HepG2 (cell line): ENCODE results near the gene ZKSCAN3. TPM values are rescaled to one million over a fixed set of nuclear protein-coding genes. Genes with fewer than 3 reads are reported as not detected.

Source experiments
- ARNTL ChIP-seq: sonication (generic); formaldehyde crosslinking; IDR thresholded peaks from 2 replicates; pipeline ENCODE4 v1.4.0; 2020; ENCODE audit warnings: mild to moderate bottlenecking, missing genetic modification reagents
- IRX3 ChIP-seq: sonication (generic); formaldehyde crosslinking; IDR thresholded peaks from 2 replicates; pipeline ENCODE4 v1.8.1; 2023; ENCODE audit warnings: mild to moderate bottlenecking, low read depth, missing genetic modification reagents, borderline replicate concordance
- KLF16 ChIP-seq, 2 experiments: sonication (generic) in 1 of 2; formaldehyde crosslinking in 1 of 2; IDR thresholded peaks; 2 replicates each; pipeline versions ENCODE4 v1.6.1 to v1.8.0; 2016 to 2023; ENCODE audit warnings: missing genetic modification reagents in 2 of 2, missing compliant biosample characterization in 1 of 2
- MAZ ChIP-seq, 2 experiments: sonication (generic) in 1 of 2; formaldehyde crosslinking in 1 of 2; IDR thresholded peaks; 2 replicates each; pipeline versions ENCODE4 v1.5.0 to v1.6.1; 2012 to 2020; ENCODE audit warnings: low read depth in 2 of 2, mild to moderate bottlenecking in 2 of 2, borderline replicate concordance in 1 of 2, improper control_type of control experiment in 1 of 2, low read length in 1 of 2, missing genetic modification reagents in 1 of 2, moderate library complexity in 1 of 2
- MEF2D ChIP-seq: sonication (generic); formaldehyde crosslinking; IDR thresholded peaks from 2 replicates; pipeline ENCODE4 v1.5.1; 2020; ENCODE audit warnings: mild to moderate bottlenecking, missing genetic modification reagents
- RBAK ChIP-seq: sonication (generic); formaldehyde crosslinking; IDR thresholded peaks from 2 replicates; pipeline ENCODE4 v1.5.1; 2020; ENCODE audit warnings: mild to moderate bottlenecking, missing genetic modification reagents
- ZNF556 ChIP-seq: sonication (generic); formaldehyde crosslinking; IDR thresholded peaks from 2 replicates; pipeline ENCODE4 v1.4.0; 2020; ENCODE audit warnings: mild to moderate bottlenecking, missing genetic modification reagents, borderline replicate concordance
- ZNF652 ChIP-seq: IDR thresholded peaks from 2 replicates; pipeline ENCODE4 v1.6.1; 2016; ENCODE audit warnings: low read depth, borderline replicate concordance
- polyA plus RNA-seq, 8 experiments: library from polyadenylated mRNA; depleted of rRNA in 3 of 8; stranded (reverse) in 7 of 8; unstranded in 1 of 8; fragments of >200 nt; fragmentation: Illumina TruSeq in 4 of 8; extraction: Trizol in 4 of 8; gene quantifications; 2 replicates each; pipeline versions ENCODE4 v1.2.1 to v1.2.3, GENCODE V29; 2011 to 2016; ENCODE audit warnings: low read depth in 4 of 8, missing spikeins in 1 of 8, mixed read lengths in 1 of 8; ENCODE audit not compliant: insufficient read depth in 1 of 8
- total RNA-seq, 5 experiments: library from RNA; depleted of rRNA; stranded (reverse); fragments of >200 nt; fragmentation: Illumina TruSeq; extraction: Trizol; gene quantifications; 2 replicates each; pipeline ENCODE4 v1.2.3, GENCODE V29; 2016; ENCODE audit warnings: low read depth in 1 of 5
- TF ChIP-seq, protein P1 (sequence below): sonication (generic); formaldehyde crosslinking; IDR thresholded peaks from 2 replicates; pipeline ENCODE4 v1.4.0; 2020; ENCODE audit warnings: missing genetic modification reagents, borderline replicate concordance
- TF ChIP-seq, protein P2 (sequence below): sonication (generic); formaldehyde crosslinking; IDR thresholded peaks from 2 replicates; pipeline ENCODE4 v1.4.0; 2020; ENCODE audit warnings: missing genetic modification reagents
- TF ChIP-seq, protein P3 (sequence below): sonication (generic); formaldehyde crosslinking; IDR thresholded peaks from 2 replicates; pipeline ENCODE4 v1.4.0; 2020; ENCODE audit warnings: missing genetic modification reagents
- TF ChIP-seq, protein P4 (sequence below): sonication (generic); formaldehyde crosslinking; IDR thresholded peaks from 2 replicates; pipeline ENCODE4 v1.4.0; 2020; ENCODE audit warnings: low read depth, mild to moderate bottlenecking, missing genetic modification reagents

ZKSCAN3 gene
- total and polyA plus RNA-seq, 2 of the 13 experiments (the other 11 are each of a cell fraction or from before 2014, with no cell fraction given) = 3.3 to 7.4 TPM

GRCh38 chr6:28355743-28356665 is 6.3 kb downstream of the ZKSCAN3 start (continued):
- no peak for TF ChIP-seq IRX3 (CRISPR knock-in tag)
- TF ChIP-seq MAZ (IDR thresholded peaks at IDR 0.05; ENCODE audit: borderline replicate concordance, low read depth, low read length) = no peak
- peak; percentile 58 for TF ChIP-seq MAZ (CRISPR knock-in tag; IDR thresholded peaks at IDR 0.05; ENCODE audit: low read depth)
- TF ChIP-seq ARNTL (CRISPR knock-in tag) = 0 out of 2 replicates have a peak, but pooled peaks have one; percentile 34
- TF ChIP-seq, protein P1, sequence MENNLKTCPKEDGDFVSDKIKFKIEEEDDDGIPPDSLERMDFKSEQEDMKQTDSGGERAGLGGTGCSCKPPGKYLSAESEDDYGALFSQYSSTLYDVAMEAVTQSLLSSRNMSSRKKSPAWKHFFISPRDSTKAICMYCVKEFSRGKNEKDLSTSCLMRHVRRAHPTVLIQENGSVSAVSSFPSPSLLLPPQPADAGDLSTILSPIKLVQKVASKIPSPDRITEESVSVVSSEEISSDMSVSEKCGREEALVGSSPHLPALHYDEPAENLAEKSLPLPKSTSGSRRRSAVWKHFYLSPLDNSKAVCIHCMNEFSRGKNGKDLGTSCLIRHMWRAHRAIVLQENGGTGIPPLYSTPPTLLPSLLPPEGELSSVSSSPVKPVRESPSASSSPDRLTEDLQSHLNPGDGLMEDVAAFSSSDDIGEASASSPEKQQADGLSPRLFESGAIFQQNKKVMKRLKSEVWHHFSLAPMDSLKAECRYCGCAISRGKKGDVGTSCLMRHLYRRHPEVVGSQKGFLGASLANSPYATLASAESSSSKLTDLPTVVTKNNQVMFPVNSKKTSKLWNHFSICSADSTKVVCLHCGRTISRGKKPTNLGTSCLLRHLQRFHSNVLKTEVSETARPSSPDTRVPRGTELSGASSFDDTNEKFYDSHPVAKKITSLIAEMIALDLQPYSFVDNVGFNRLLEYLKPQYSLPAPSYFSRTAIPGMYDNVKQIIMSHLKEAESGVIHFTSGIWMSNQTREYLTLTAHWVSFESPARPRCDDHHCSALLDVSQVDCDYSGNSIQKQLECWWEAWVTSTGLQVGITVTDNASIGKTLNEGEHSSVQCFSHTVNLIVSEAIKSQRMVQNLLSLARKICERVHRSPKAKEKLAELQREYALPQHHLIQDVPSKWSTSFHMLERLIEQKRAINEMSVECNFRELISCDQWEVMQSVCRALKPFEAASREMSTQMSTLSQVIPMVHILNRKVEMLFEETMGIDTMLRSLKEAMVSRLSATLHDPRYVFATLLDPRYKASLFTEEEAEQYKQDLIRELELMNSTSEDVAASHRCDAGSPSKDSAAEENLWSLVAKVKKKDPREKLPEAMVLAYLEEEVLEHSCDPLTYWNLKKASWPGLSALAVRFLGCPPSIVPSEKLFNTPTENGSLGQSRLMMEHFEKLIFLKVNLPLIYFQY (CRISPR knock-in tag) = peak; percentile 70
- TF ChIP-seq, protein P2, sequence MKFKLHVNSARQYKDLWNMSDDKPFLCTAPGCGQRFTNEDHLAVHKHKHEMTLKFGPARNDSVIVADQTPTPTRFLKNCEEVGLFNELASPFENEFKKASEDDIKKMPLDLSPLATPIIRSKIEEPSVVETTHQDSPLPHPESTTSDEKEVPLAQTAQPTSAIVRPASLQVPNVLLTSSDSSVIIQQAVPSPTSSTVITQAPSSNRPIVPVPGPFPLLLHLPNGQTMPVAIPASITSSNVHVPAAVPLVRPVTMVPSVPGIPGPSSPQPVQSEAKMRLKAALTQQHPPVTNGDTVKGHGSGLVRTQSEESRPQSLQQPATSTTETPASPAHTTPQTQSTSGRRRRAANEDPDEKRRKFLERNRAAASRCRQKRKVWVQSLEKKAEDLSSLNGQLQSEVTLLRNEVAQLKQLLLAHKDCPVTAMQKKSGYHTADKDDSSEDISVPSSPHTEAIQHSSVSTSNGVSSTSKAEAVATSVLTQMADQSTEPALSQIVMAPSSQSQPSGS (CRISPR knock-in tag) = peak; percentile 65; the same call in 1 of the 2 replicates
- TF ChIP-seq ZNF652 (CRISPR knock-in tag) = peak; percentile 63; the same call in 1 of the 2 replicates
- TF ChIP-seq, protein P3, sequence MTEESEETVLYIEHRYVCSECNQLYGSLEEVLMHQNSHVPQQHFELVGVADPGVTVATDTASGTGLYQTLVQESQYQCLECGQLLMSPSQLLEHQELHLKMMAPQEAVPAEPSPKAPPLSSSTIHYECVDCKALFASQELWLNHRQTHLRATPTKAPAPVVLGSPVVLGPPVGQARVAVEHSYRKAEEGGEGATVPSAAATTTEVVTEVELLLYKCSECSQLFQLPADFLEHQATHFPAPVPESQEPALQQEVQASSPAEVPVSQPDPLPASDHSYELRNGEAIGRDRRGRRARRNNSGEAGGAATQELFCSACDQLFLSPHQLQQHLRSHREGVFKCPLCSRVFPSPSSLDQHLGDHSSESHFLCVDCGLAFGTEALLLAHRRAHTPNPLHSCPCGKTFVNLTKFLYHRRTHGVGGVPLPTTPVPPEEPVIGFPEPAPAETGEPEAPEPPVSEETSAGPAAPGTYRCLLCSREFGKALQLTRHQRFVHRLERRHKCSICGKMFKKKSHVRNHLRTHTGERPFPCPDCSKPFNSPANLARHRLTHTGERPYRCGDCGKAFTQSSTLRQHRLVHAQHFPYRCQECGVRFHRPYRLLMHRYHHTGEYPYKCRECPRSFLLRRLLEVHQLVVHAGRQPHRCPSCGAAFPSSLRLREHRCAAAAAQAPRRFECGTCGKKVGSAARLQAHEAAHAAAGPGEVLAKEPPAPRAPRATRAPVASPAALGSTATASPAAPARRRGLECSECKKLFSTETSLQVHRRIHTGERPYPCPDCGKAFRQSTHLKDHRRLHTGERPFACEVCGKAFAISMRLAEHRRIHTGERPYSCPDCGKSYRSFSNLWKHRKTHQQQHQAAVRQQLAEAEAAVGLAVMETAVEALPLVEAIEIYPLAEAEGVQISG (CRISPR knock-in tag) = peak; percentile 97
- 0 out of 2 replicates have a peak, but pooled peaks have one; percentile 31 for TF ChIP-seq RBAK (CRISPR knock-in tag)
- peak in 1 of 2 experiments; percentile 80; a peak in 2 of 4 replicates for TF ChIP-seq KLF16 (CRISPR knock-in tag; IDR thresholded peaks at IDR 0.05)
- peak; percentile 72; the same call in 1 of the 2 replicates for TF ChIP-seq ZNF556 (CRISPR knock-in tag)
- peak; percentile 51; the same call in 1 of the 2 replicates for TF ChIP-seq MEF2D (CRISPR knock-in tag)
- TF ChIP-seq, protein P4, sequence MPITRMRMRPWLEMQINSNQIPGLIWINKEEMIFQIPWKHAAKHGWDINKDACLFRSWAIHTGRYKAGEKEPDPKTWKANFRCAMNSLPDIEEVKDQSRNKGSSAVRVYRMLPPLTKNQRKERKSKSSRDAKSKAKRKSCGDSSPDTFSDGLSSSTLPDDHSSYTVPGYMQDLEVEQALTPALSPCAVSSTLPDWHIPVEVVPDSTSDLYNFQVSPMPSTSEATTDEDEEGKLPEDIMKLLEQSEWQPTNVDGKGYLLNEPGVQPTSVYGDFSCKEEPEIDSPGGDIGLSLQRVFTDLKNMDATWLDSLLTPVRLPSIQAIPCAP = 0 out of 2 replicates have a peak, but pooled peaks have one; percentile 71
